ES-I3 (cell line): ENCODE results near the gene TSPAN6.

Experiments used
- H3K36me3 ChIP-seq: 2 replicates; pipeline ENCODE4 v1.6.1; 2013; ENCODE audit warnings: mild to moderate bottlenecking, low read length, control low read depth, moderate library complexity; ENCODE audit not compliant: insufficient read depth
- H3K4me1 ChIP-seq: 2 replicates; pipeline ENCODE4 v1.6.1; 2013; ENCODE audit warnings: mild to moderate bottlenecking, control low read depth, low read length; ENCODE audit not compliant: insufficient read depth
- H3K9ac ChIP-seq: 2 replicates; pipeline ENCODE4 v1.6.1; 2013; ENCODE audit warnings: low read depth, mild to moderate bottlenecking, low read length, moderate library complexity
- H3K9me3 ChIP-seq: 2 replicates; pipeline ENCODE4 v1.6.1; 2013; ENCODE audit warnings: mild to moderate bottlenecking, low read length, moderate library complexity; ENCODE audit not compliant: control insufficient read depth, insufficient read depth

The TSPAN6 gene

GRCh38 chrX:100658941-100659381 is 22.4 kb upstream of the TSPAN6 start:
- Histone ChIP-seq H3K36me3 (no peaks in the 10 kb centered on the region), H3K4me1 (no peaks in the 10 kb centered on the region), H3K9me3 (no peaks in the 10 kb centered on the region), H3K9ac (no peak overlapping the region)

GRCh38 chrX:100654261-100654660 is 17.7 kb upstream of the TSPAN6 start:
- H3K9ac ChIP-seq = no peak overlapping the region
- H3K4me1 ChIP-seq = peaks cover 11% of the 10 kb centered on the region; the same call in 1 of the 2 replicates
- H3K36me3 ChIP-seq = no peaks in the 10 kb centered on the region
- H3K9me3 ChIP-seq = no peaks in the 10 kb centered on the region

- Histone ChIP-seq H3K4me1 (peaks cover 23% of the 10 kb centered on the region), H3K9me3 (no peaks in the 10 kb centered on the region), H3K9ac (no peak overlapping the region), H3K36me3 (no peaks in the 10 kb centered on the region)
Measured at GRCh38 chrX:100652266-100652665, 15.7 kb upstream of the TSPAN6 start.

GRCh38 chrX:100650841-100651240 is 14.2 kb upstream of the TSPAN6 start:
- Histone ChIP-seq H3K36me3 (no peaks in the 10 kb centered on the region), H3K4me1 (peaks cover 29% of the 10 kb centered on the region), H3K9me3 (no peaks in the 10 kb centered on the region), H3K9ac (no peak overlapping the region)

GRCh38 chrX:100649550-100650356 is 13.1 kb upstream of the TSPAN6 start:
- H3K9ac ChIP-seq = no peak overlapping the region; the same call in 1 of the 2 replicates
- H3K9me3 ChIP-seq = no peaks in the 10 kb centered on the region
- peaks cover 30% of the 10 kb centered on the region for H3K4me1 ChIP-seq
- no peaks in the 10 kb centered on the region for H3K36me3 ChIP-seq

GRCh38 chrX:100648458-100649417 is 12.1 kb upstream of the TSPAN6 start:
- Histone ChIP-seq H3K4me1 (peaks cover 35% of the 10 kb centered on the region), H3K36me3 (no peaks in the 10 kb centered on the region), H3K9me3 (no peaks in the 10 kb centered on the region), H3K9ac (no peak overlapping the region)

GRCh38 chrX:100647739-100648138 is 11.1 kb upstream of the TSPAN6 start:
- no peaks in the 10 kb centered on the region for H3K36me3 ChIP-seq
- H3K9ac ChIP-seq = no peak overlapping the region
- H3K4me1 ChIP-seq = peaks cover 35% of the 10 kb centered on the region
- no peaks in the 10 kb centered on the region for H3K9me3 ChIP-seq

GRCh38 chrX:100647095-100647494 is 10.5 kb upstream of the TSPAN6 start:
- Histone ChIP-seq H3K9ac (no peak overlapping the region), H3K4me1 (peaks cover 40% of the 10 kb centered on the region), H3K36me3 (no peaks in the 10 kb centered on the region), H3K9me3 (no peaks in the 10 kb centered on the region)

- H3K9me3 ChIP-seq = no peaks in the 10 kb centered on the region
- peaks cover 43% of the 10 kb centered on the region for H3K4me1 ChIP-seq
- no peaks in the 10 kb centered on the region for H3K36me3 ChIP-seq
- H3K9ac ChIP-seq = no peak overlapping the region
Measured at GRCh38 chrX:100645106-100645505, 8.5 kb upstream of the TSPAN6 start.

- Histone ChIP-seq H3K9me3 (no peaks in the 10 kb centered on the region), H3K4me1 (peaks cover 35% of the 10 kb centered on the region), H3K9ac (no peak within 1 kb of the TSS), H3K36me3 (no peaks in the 10 kb centered on the region)
Measured at GRCh38 chrX:100643956-100644860, 7.6 kb upstream of the TSPAN6 start, which contains the start of gene SRPX2. Gene SRPX2 (plus strand): TSS chrX:100644199. CDS start chrX:100646323, 2,124 bp downstream.

GRCh38 chrX:100643212-100643611 is 6.6 kb upstream of the TSPAN6 start:
- Histone ChIP-seq H3K4me1 (peaks cover 28% of the 10 kb centered on the region), H3K36me3 (no peaks in the 10 kb centered on the region), H3K9ac (no peak overlapping the region), H3K9me3 (no peaks in the 10 kb centered on the region)

GRCh38 chrX:100642290-100642689 is 5.7 kb upstream of the TSPAN6 start:
- Histone ChIP-seq H3K36me3 (no peaks in the 10 kb centered on the region), H3K4me1 (peaks cover 24% of the 10 kb centered on the region; the same call in 1 of the 2 replicates), H3K9ac (no peak overlapping the region), H3K9me3 (no peaks in the 10 kb centered on the region)

GRCh38 chrX:100635989-100636320 is 651 bp downstream of the TSPAN6 start:
- Histone ChIP-seq H3K36me3 (peaks cover 4% of the 10 kb centered on the region; the same call in 1 of the 2 replicates), H3K4me1 (no peaks in the 10 kb centered on the region), H3K9ac (peak overlapping the region; percentile 87), H3K9me3 (no peaks in the 10 kb centered on the region)

GRCh38 chrX:100635040-100635439 is 1.6 kb downstream of the TSPAN6 start:
- Histone ChIP-seq H3K9me3 (no peaks in the 10 kb centered on the region), H3K9ac (no peak overlapping the region), H3K4me1 (no peaks in the 10 kb centered on the region), H3K36me3 (peaks cover 4% of the 10 kb centered on the region; the same call in 1 of the 2 replicates)
